HepG2 (cell line): ENCODE results near the gene DMTF1. TPM values are rescaled to one million over a fixed set of nuclear protein-coding genes. Genes with fewer than 3 reads are reported as not detected.

ENCODE experiments used
- DDIT3 ChIP-seq: sonication (generic); formaldehyde crosslinking; IDR thresholded peaks from 2 replicates; pipeline ENCODE4 v1.4.0; 2020; ENCODE audit warnings: mild to moderate bottlenecking, missing genetic modification reagents
- DRAP1 ChIP-seq: IDR thresholded peaks from 2 replicates; pipeline ENCODE4 v1.6.1; 2016; ENCODE audit warnings: missing genetic modification reagents, missing compliant biosample characterization
- ELF3 ChIP-seq: IDR thresholded peaks from 2 replicates; pipeline ENCODE4 v1.6.1; 2016; ENCODE audit warnings: missing genetic modification reagents, missing compliant biosample characterization
- FIP1L1 ChIP-seq: fragments of 200-400 bp; formaldehyde crosslinking; IDR thresholded peaks from 2 replicates; pipeline ENCODE4 v1.6.1; 2018; ENCODE audit warnings: low read depth, mild to moderate bottlenecking, low read length, moderate library complexity, borderline replicate concordance; ENCODE audit not compliant: insufficient read depth
- FOXP4 ChIP-seq: sonication (generic); formaldehyde crosslinking; IDR thresholded peaks from 2 replicates; pipeline ENCODE4 v1.4.0; 2020; ENCODE audit warnings: missing genetic modification reagents
- GABPB1 ChIP-seq: IDR thresholded peaks from 2 replicates; pipeline ENCODE4 v1.6.1; 2016; ENCODE audit warnings: mild to moderate bottlenecking, missing genetic modification reagents, moderate library complexity, missing compliant biosample characterization
- GPN1 ChIP-seq: sonication (generic); formaldehyde crosslinking; IDR thresholded peaks from 2 replicates; pipeline ENCODE4 v1.5.1; 2020; ENCODE audit warnings: missing genetic modification reagents, borderline replicate concordance
- LBX2 ChIP-seq: sonication (generic); formaldehyde crosslinking; IDR thresholded peaks from 2 replicates; pipeline ENCODE4 v1.5.0; 2020; ENCODE audit warnings: missing genetic modification reagents, mild to moderate bottlenecking, borderline replicate concordance
- NFRKB ChIP-seq: fragments of 450-650 bp; IDR thresholded peaks from 2 replicates; pipeline ENCODE4 v1.6.1; 2017
- NFYB ChIP-seq: sonication (generic); formaldehyde crosslinking; IDR thresholded peaks from 2 replicates; pipeline ENCODE4 v1.4.0; 2020; ENCODE audit warnings: missing genetic modification reagents
- PRMT3 ChIP-seq: sonication (generic); formaldehyde crosslinking; IDR thresholded peaks from 2 replicates; pipeline ENCODE4 v1.8.1; 2022; ENCODE audit warnings: low read depth, mild to moderate bottlenecking, moderate library complexity, missing genetic modification reagents, borderline replicate concordance
- PTBP1 ChIP-seq: fragments of 200-400 bp; formaldehyde crosslinking; IDR thresholded peaks from 2 replicates; pipeline ENCODE4 v1.6.1; 2018; ENCODE audit warnings: low read length, low read depth; ENCODE audit not compliant: poor library complexity, severe bottlenecking
- RFXAP ChIP-seq: sonication (generic); formaldehyde crosslinking; IDR thresholded peaks from 2 replicates; pipeline ENCODE4 v1.4.0; 2020; ENCODE audit warnings: missing genetic modification reagents, borderline replicate concordance
- ZFP62 ChIP-seq: sonication (generic); formaldehyde crosslinking; IDR thresholded peaks from 2 replicates; pipeline ENCODE4 v1.4.0; 2020; ENCODE audit warnings: missing genetic modification reagents
- ZFX ChIP-seq: sonication (generic); formaldehyde crosslinking; IDR thresholded peaks from 2 replicates; pipeline ENCODE4 v1.4.0; 2020; ENCODE audit warnings: mild to moderate bottlenecking, low read depth, missing genetic modification reagents, moderate library complexity
- ZNF121 ChIP-seq: sonication (generic); formaldehyde crosslinking; IDR thresholded peaks from 2 replicates; pipeline ENCODE4 v1.5.0; 2020; ENCODE audit warnings: mild to moderate bottlenecking, missing genetic modification reagents
- ZNF276 ChIP-seq: sonication (generic); formaldehyde crosslinking; IDR thresholded peaks from 2 replicates; pipeline ENCODE4 v1.4.0; 2020; ENCODE audit warnings: mild to moderate bottlenecking, low read depth, missing genetic modification reagents
- ZNF350 ChIP-seq: sonication (generic); formaldehyde crosslinking; IDR thresholded peaks from 2 replicates; pipeline ENCODE4 v1.4.0; 2020; ENCODE audit warnings: mild to moderate bottlenecking, low read depth, missing genetic modification reagents, borderline replicate concordance
- ZNF513 ChIP-seq: sonication (generic); formaldehyde crosslinking; conservative IDR thresholded peaks from 2 replicates; pipeline ENCODE4 v1.5.0; 2020; ENCODE audit warnings: missing genetic modification reagents
- ZNF615 ChIP-seq: sonication (generic); formaldehyde crosslinking; IDR thresholded peaks from 2 replicates; pipeline ENCODE4 v1.5.0; 2020; ENCODE audit warnings: mild to moderate bottlenecking, missing genetic modification reagents, borderline replicate concordance
- ZNF704 ChIP-seq: sonication (generic); formaldehyde crosslinking; IDR thresholded peaks from 2 replicates; pipeline ENCODE4 v1.8.1; 2023; ENCODE audit warnings: mild to moderate bottlenecking, inconsistent platforms, moderate library complexity, missing genetic modification reagents, borderline replicate concordance
- polyA plus RNA-seq, 8 experiments: library from polyadenylated mRNA; depleted of rRNA in 3 of 8; stranded (reverse) in 7 of 8; unstranded in 1 of 8; fragments of >200 nt; fragmentation: Illumina TruSeq in 4 of 8; extraction: Trizol in 4 of 8; gene quantifications; 2 replicates each; pipeline versions ENCODE4 v1.2.1 to v1.2.3, GENCODE V29; 2011 to 2016; ENCODE audit warnings: low read depth in 4 of 8, missing spikeins in 1 of 8, mixed read lengths in 1 of 8; ENCODE audit not compliant: insufficient read depth in 1 of 8
- total RNA-seq, 5 experiments: library from RNA; depleted of rRNA; stranded (reverse); fragments of >200 nt; fragmentation: Illumina TruSeq; extraction: Trizol; gene quantifications; 2 replicates each; pipeline ENCODE4 v1.2.3, GENCODE V29; 2016; ENCODE audit warnings: low read depth in 1 of 5

The DMTF1 gene
- total and polyA plus RNA-seq, 2 of the 13 experiments (the other 11 are each of a cell fraction or from before 2014, with no cell fraction given) = 45.8 to 132 TPM

- no peak for TF ChIP-seq LBX2 (CRISPR knock-in tag)
- no peak for TF ChIP-seq ZNF350
- TF ChIP-seq NFYB (CRISPR knock-in tag) = 0 out of 2 replicates have a peak, but pooled peaks have one; percentile 26
- peak; percentile 68 for TF ChIP-seq ELF3 (CRISPR knock-in tag)
- no peak for TF ChIP-seq ZFX (CRISPR knock-in tag)
- TF ChIP-seq ZNF121 (CRISPR knock-in tag) = no peak
- TF ChIP-seq DDIT3 (CRISPR knock-in tag) = no peak
- TF ChIP-seq PRMT3 (CRISPR knock-in tag) = no peak
- no peak for TF ChIP-seq ZFP62 (CRISPR knock-in tag)
- TF ChIP-seq GPN1 (CRISPR knock-in tag) = no peak
- no peak for TF ChIP-seq ZNF276
- no peak for TF ChIP-seq PTBP1
- TF ChIP-seq RFXAP = no peak
- TF ChIP-seq FIP1L1 = no peak
- no peak for TF ChIP-seq FOXP4 (CRISPR knock-in tag)
- no peak for TF ChIP-seq ZNF615 (CRISPR knock-in tag)
- no peak for TF ChIP-seq ZNF513
- TF ChIP-seq GABPB1 = peak; percentile 65
- TF ChIP-seq ZNF704 (CRISPR knock-in tag) = no peak; the same call in 1 of the 2 replicates
- TF ChIP-seq DRAP1 (CRISPR knock-in tag) = no peak
- no peak for TF ChIP-seq NFRKB
Observed at GRCh38 chr7:87219545-87220025, 67.3 kb downstream of the DMTF1 start, which contains the start of gene TMEM243 (continued).
